ENCODE measurements around the gene CACNA1H. TPM values are rescaled to one million over a fixed set of nuclear protein-coding genes. Genes with fewer than 3 reads are reported as not detected.

The CACNA1H gene
- total RNA-seq, 1 donor from 2014 or later = 26.1 TPM

GRCh38 chr16:1162701-1163566 lies 10.0 kb downstream of the CACNA1H start:
- no peak overlapping the region for H3K27ac ChIP-seq (ENCODE audit: low read depth, low read length)
- peaks cover 16 to 28% (median 27%) of the 10 kb centered on the region in 3 donors for H3K4me1 ChIP-seq (ENCODE audit: control insufficient read depth in 3 of 3, insufficient read depth in 3 of 3, low read length in 3 of 3)
- no peaks in the 10 kb centered on the region for H3K36me3 ChIP-seq (ENCODE audit: control insufficient read depth in 3 of 3, insufficient read depth in 3 of 3, low read length in 3 of 3)
- no peak overlapping the region for H3K4me3 ChIP-seq (ENCODE audit: low read length in 3 of 3)
- H3K9ac ChIP-seq (ENCODE audit: low read depth in 1 of 3, low read length in 3 of 3) = no peak overlapping the region
- peaks cover 58 to 73% (median 70%) of the 10 kb centered on the region in 3 donors for H3K27me3 ChIP-seq (ENCODE audit: control insufficient read depth in 3 of 3, insufficient read depth in 3 of 3, low read length in 3 of 3)
- H3K9me3 ChIP-seq (ENCODE audit: control insufficient read depth in 3 of 3, low read length in 3 of 3) = no peaks in the 10 kb centered on the region

GRCh38 chr16:1163567-1164055 lies 10.7 kb downstream of the CACNA1H start:
- H3K36me3 ChIP-seq (ENCODE audit: control insufficient read depth in 3 of 3, insufficient read depth in 3 of 3, low read length in 3 of 3) = no peaks in the 10 kb centered on the region
- H3K4me3 ChIP-seq (ENCODE audit: low read length in 3 of 3) = no peak overlapping the region
- peaks cover 16 to 31% (median 27%) of the 10 kb centered on the region in 3 donors for H3K4me1 ChIP-seq (ENCODE audit: control insufficient read depth in 3 of 3, insufficient read depth in 3 of 3, low read length in 3 of 3)
- H3K9me3 ChIP-seq (ENCODE audit: control insufficient read depth in 3 of 3, low read length in 3 of 3) = no peaks in the 10 kb centered on the region
- H3K9ac ChIP-seq (ENCODE audit: low read depth in 1 of 3, low read length in 3 of 3) = no peak overlapping the region
- H3K27me3 ChIP-seq (ENCODE audit: control insufficient read depth in 3 of 3, insufficient read depth in 3 of 3, low read length in 3 of 3) = peaks cover 57 to 73% (median 70%) of the 10 kb centered on the region in 3 donors
- no peak overlapping the region for H3K27ac ChIP-seq (ENCODE audit: low read depth, low read length)

- Histone ChIP-seq H3K9me3 (ENCODE audit: control insufficient read depth in 3 of 3, low read length in 3 of 3) (no peaks in the 10 kb centered on the region), H3K36me3 (ENCODE audit: control insufficient read depth in 3 of 3, insufficient read depth in 3 of 3, low read length in 3 of 3) (no peaks in the 10 kb centered on the region), H3K4me1 (ENCODE audit: control insufficient read depth in 3 of 3, insufficient read depth in 3 of 3, low read length in 3 of 3) (peaks cover 13 to 26% (median 22%) of the 10 kb centered on the region in 3 donors), H3K9ac (ENCODE audit: low read depth in 1 of 3, low read length in 3 of 3) (no peak overlapping the region), H3K27me3 (ENCODE audit: control insufficient read depth in 3 of 3, insufficient read depth in 3 of 3, low read length in 3 of 3) (peaks cover 54 to 73% (median 67%) of the 10 kb centered on the region in 3 donors), H3K4me3 (ENCODE audit: low read length in 3 of 3) (no peak overlapping the region), H3K27ac (ENCODE audit: low read depth, low read length) (no peak overlapping the region)
These were observed 11.5 kb downstream of the CACNA1H start for GRCh38 chr16:1164382-1164781.

- Histone ChIP-seq H3K36me3 (ENCODE audit: control insufficient read depth in 3 of 3, insufficient read depth in 3 of 3, low read length in 3 of 3) (no peaks in the 10 kb centered on the region), H3K9me3 (ENCODE audit: control insufficient read depth in 3 of 3, low read length in 3 of 3) (no peaks in the 10 kb centered on the region), H3K4me1 (ENCODE audit: control insufficient read depth in 3 of 3, insufficient read depth in 3 of 3, low read length in 3 of 3) (peaks cover 11 to 20% (median 16%) of the 10 kb centered on the region in 3 donors), H3K9ac (ENCODE audit: low read depth in 1 of 3, low read length in 3 of 3) (no peak overlapping the region), H3K4me3 (ENCODE audit: low read length in 3 of 3) (no peak overlapping the region), H3K27me3 (ENCODE audit: control insufficient read depth in 3 of 3, insufficient read depth in 3 of 3, low read length in 3 of 3) (peaks cover 51 to 73% (median 69%) of the 10 kb centered on the region in 3 donors), H3K27ac (ENCODE audit: low read depth, low read length) (no peak overlapping the region)
These were observed 12.1 kb downstream of the CACNA1H start for GRCh38 chr16:1164975-1165374.

- Histone ChIP-seq H3K4me3 (ENCODE audit: low read length in 3 of 3) (no peak overlapping the region), H3K27ac (ENCODE audit: low read depth, low read length) (no peak overlapping the region), H3K27me3 (ENCODE audit: control insufficient read depth in 3 of 3, insufficient read depth in 3 of 3, low read length in 3 of 3) (peaks cover 54 to 74% (median 73%) of the 10 kb centered on the region in 3 donors), H3K9ac (ENCODE audit: low read depth in 1 of 3, low read length in 3 of 3) (no peak overlapping the region), H3K4me1 (ENCODE audit: control insufficient read depth in 3 of 3, insufficient read depth in 3 of 3, low read length in 3 of 3) (peaks cover 6 to 15% (median 11%) of the 10 kb centered on the region in 3 donors), H3K36me3 (ENCODE audit: control insufficient read depth in 3 of 3, insufficient read depth in 3 of 3, low read length in 3 of 3) (no peaks in the 10 kb centered on the region), H3K9me3 (ENCODE audit: control insufficient read depth in 3 of 3, low read length in 3 of 3) (no peaks in the 10 kb centered on the region)
These were observed 12.6 kb downstream of the CACNA1H start for GRCh38 chr16:1165511-1165910.

- Histone ChIP-seq H3K27ac (ENCODE audit: low read depth, low read length) (no peak overlapping the region), H3K36me3 (ENCODE audit: control insufficient read depth in 3 of 3, insufficient read depth in 3 of 3, low read length in 3 of 3) (no peaks in the 10 kb centered on the region), H3K4me3 (ENCODE audit: low read length in 3 of 3) (no peak overlapping the region), H3K9ac (ENCODE audit: low read depth in 1 of 3, low read length in 3 of 3) (no peak overlapping the region), H3K4me1 (ENCODE audit: control insufficient read depth in 3 of 3, insufficient read depth in 3 of 3, low read length in 3 of 3) (peaks cover 0 to 4% (median 0%) of the 10 kb centered on the region in 3 donors), H3K9me3 (ENCODE audit: control insufficient read depth in 3 of 3, low read length in 3 of 3) (no peaks in the 10 kb centered on the region), H3K27me3 (ENCODE audit: control insufficient read depth in 3 of 3, insufficient read depth in 3 of 3, low read length in 3 of 3) (peaks cover 51 to 79% (median 72%) of the 10 kb centered on the region in 3 donors)
These were observed 14.6 kb downstream of the CACNA1H start for GRCh38 chr16:1167276-1168107.

- Histone ChIP-seq H3K9ac (ENCODE audit: low read depth in 1 of 3, low read length in 3 of 3) (no peak overlapping the region), H3K4me3 (ENCODE audit: low read length in 3 of 3) (no peak overlapping the region), H3K27me3 (ENCODE audit: control insufficient read depth in 3 of 3, insufficient read depth in 3 of 3, low read length in 3 of 3) (peaks cover 50 to 73% (median 66%) of the 10 kb centered on the region in 3 donors), H3K9me3 (ENCODE audit: control insufficient read depth in 3 of 3, low read length in 3 of 3) (no peaks in the 10 kb centered on the region), H3K36me3 (ENCODE audit: control insufficient read depth in 3 of 3, insufficient read depth in 3 of 3, low read length in 3 of 3) (no peaks in the 10 kb centered on the region), H3K4me1 (ENCODE audit: control insufficient read depth in 3 of 3, insufficient read depth in 3 of 3, low read length in 3 of 3) (peaks cover 0 to 3% (median 0%) of the 10 kb centered on the region in 3 donors), H3K27ac (ENCODE audit: low read depth, low read length) (no peak overlapping the region)
These were observed 15.9 kb downstream of the CACNA1H start for GRCh38 chr16:1168837-1169236.

GRCh38 chr16:1169285-1170075 lies 16.6 kb downstream of the CACNA1H start:
- H3K27ac ChIP-seq (ENCODE audit: low read depth, low read length) = no peak overlapping the region
- no peak overlapping the region for H3K4me3 ChIP-seq (ENCODE audit: low read length in 3 of 3)
- no peaks in the 10 kb centered on the region for H3K36me3 ChIP-seq (ENCODE audit: control insufficient read depth in 3 of 3, insufficient read depth in 3 of 3, low read length in 3 of 3)
- H3K9ac ChIP-seq (ENCODE audit: low read depth in 1 of 3, low read length in 3 of 3) = no peak overlapping the region
- H3K9me3 ChIP-seq (ENCODE audit: control insufficient read depth in 3 of 3, low read length in 3 of 3) = no peaks in the 10 kb centered on the region
- H3K4me1 ChIP-seq (ENCODE audit: control insufficient read depth in 3 of 3, insufficient read depth in 3 of 3, low read length in 3 of 3) = peaks cover 0 to 3% (median 0%) of the 10 kb centered on the region in 3 donors
- H3K27me3 ChIP-seq (ENCODE audit: control insufficient read depth in 3 of 3, insufficient read depth in 3 of 3, low read length in 3 of 3) = peaks cover 50 to 67% (median 62%) of the 10 kb centered on the region in 3 donors

- Histone ChIP-seq H3K27ac (ENCODE audit: low read depth, low read length) (no peak overlapping the region), H3K9me3 (ENCODE audit: control insufficient read depth in 3 of 3, low read length in 3 of 3) (no peaks in the 10 kb centered on the region), H3K36me3 (ENCODE audit: control insufficient read depth in 3 of 3, insufficient read depth in 3 of 3, low read length in 3 of 3) (no peaks in the 10 kb centered on the region), H3K4me3 (ENCODE audit: low read length in 3 of 3) (no peak overlapping the region), H3K27me3 (ENCODE audit: control insufficient read depth in 3 of 3, insufficient read depth in 3 of 3, low read length in 3 of 3) (peaks cover 48 to 63% (median 63%) of the 10 kb centered on the region in 3 donors), H3K9ac (ENCODE audit: low read depth in 1 of 3, low read length in 3 of 3) (no peak overlapping the region), H3K4me1 (ENCODE audit: control insufficient read depth in 3 of 3, insufficient read depth in 3 of 3, low read length in 3 of 3) (peaks cover 0 to 3% (median 0%) of the 10 kb centered on the region in 3 donors)
These were observed 17.1 kb downstream of the CACNA1H start for GRCh38 chr16:1170076-1170418.

Data from skeletal muscle tissue (tissue), 4 donors.